HG03378 (cell line): ENCODE results near the gene KIAA1549.
"Not testable (repeated sequence)": the region's sequence is repeated elsewhere in the genome, so short reads cannot be mapped to it uniquely, and the experiment has no call there.

Experiments used
- ATAC-seq: cut with Tn5 transposase; IDR thresholded peaks from one replicate; pipeline ENCODE4 v1.9.1; 2021; ENCODE audit warnings: mild to moderate bottlenecking, moderate library complexity; ENCODE audit not compliant: unreplicated experiment

KIAA1549 gene

GRCh38 chr7:138981332-138982203 is at the start of gene KIAA1549:
Gene KIAA1549 (minus strand): TSS chr7:138981389. CDS start chr7:138981269, 120 bp downstream.
- ATAC-seq, result no peak

DNA sequence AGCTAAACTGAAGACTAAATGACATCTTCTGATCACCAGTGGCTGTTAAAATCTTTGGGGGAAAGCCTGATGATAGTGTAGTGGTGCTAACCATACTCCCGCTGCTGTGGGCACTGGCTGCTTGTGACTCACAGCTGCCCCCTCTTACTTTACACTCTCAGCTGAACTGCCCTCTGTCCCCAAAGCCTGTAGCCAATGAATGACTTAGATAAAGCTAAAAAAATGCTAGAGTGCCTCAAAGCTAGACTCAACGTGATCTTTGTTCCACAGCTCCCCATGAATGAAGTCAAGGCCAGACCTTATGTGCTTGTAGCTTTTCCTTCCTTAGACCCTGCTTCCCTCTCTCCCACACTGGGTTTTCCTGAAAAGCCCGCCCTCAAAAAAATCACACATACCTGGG is 48.2 kb upstream of the KIAA1549 start:
- no peak for ATAC-seq

- no peak for ATAC-seq
Measured at GRCh38 chr7:139026551-139026950, 45.4 kb upstream of the KIAA1549 start.

GRCh38 chr7:139025861-139026260 is 44.7 kb upstream of the KIAA1549 start:
- not testable (repeated sequence) for ATAC-seq

- ATAC-seq, result no peak
Measured at GRCh38 chr7:139023076-139023475, 41.9 kb upstream of the KIAA1549 start.

DNA sequence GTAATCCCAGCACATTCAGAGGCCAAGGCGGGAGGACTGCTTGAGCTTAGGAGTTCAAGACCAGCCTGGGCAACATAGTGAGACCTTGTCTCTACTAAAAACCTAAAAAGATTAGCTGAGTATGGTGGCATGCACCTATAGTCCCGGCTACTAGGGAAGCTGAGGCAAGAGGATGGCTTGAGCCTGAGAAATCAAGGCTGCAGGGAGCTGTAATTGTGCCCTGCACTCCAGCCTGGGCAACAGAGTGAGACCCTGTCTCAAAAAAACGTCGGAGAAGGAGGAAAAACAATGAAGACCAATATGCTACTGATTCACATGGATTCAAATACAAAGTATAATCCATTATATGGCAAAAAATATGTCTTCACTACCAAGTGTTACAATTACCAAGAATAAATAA is 41.1 kb upstream of the KIAA1549 start:
- ATAC-seq, result no peak

- ATAC-seq, result no peak
Measured at GRCh38 chr7:139018910-139019309, 37.7 kb upstream of the KIAA1549 start.

DNA sequence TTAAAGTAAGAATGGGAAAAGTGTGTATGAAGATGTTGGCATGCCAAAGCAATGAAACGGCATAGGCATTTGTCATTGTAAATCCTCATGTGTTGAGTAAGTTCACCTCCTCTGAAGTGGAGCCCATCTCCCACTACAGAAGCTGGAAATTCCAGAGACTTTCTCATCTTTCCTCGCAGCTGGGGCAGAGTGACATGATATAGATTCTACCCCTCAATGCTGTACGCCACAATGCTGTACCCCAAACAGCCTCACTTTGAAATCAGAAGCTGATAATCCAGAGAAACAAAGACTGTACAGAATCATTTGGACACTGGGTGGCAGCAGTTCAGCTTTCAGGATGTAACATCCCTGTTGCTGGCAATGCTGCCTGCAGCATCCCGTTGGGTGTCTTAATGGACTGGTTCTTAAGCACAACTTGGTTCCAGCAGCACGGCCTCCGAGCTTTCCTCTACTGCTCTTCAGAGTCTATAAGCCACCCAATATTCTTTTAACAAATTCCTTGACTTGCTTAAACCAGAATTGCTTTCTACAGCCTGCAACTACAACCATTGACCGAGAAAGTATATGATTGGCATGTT is 35.8 kb upstream of the KIAA1549 start:
- ATAC-seq, result peak; percentile 88

DNA sequence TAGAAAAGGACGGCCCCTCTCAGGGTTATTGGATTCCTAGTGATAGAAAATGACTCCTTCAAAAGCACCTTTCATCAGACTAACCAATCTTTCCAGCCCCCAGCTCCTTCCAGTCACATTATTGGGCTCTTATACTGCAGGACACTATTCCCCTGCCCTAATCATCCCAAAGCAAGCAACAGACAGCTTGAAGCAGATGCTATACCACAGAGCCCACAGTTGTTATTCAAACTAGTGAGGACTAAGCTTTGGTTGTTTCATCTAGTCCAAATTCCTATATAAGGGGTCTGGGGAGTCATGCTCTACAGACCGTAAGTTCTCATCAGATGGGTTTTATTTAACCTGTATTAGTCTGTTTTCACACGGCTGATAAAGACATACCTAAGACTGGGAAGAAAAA is 30.2 kb upstream of the KIAA1549 start:
- no peak for ATAC-seq

- no peak for ATAC-seq
Measured at GRCh38 chr7:139004321-139005090, 23.3 kb upstream of the KIAA1549 start.

- ATAC-seq, result no peak
Measured at GRCh38 chr7:138999414-138999813, 18.2 kb upstream of the KIAA1549 start.

GRCh38 chr7:138992052-138992531 is 10.9 kb upstream of the KIAA1549 start:
- ATAC-seq, result no peak

- no peak for ATAC-seq
Measured at GRCh38 chr7:138987686-138988085, 6.5 kb upstream of the KIAA1549 start.

DNA sequence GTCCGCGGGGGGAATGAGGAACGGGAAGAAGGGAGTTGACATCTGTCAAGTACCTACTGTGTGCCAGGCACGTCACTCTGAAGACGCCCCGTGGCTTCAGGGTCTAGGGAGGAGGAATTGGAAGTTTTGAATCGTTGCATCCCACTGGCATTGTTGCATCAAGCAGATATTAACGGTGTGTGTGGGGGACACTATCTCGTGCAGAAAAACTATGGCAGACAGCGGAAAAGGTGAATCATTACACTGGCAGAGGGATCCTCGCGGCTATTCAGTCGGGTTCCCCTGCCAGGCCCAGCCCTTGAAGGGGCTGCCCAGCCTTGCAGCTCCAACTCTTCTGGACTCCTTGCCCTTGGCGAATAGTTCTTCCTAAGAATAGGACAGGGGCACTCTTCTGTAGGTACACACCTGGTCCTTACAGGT is 1.0 kb upstream of the KIAA1549 start:
- ATAC-seq, result no peak

DNA sequence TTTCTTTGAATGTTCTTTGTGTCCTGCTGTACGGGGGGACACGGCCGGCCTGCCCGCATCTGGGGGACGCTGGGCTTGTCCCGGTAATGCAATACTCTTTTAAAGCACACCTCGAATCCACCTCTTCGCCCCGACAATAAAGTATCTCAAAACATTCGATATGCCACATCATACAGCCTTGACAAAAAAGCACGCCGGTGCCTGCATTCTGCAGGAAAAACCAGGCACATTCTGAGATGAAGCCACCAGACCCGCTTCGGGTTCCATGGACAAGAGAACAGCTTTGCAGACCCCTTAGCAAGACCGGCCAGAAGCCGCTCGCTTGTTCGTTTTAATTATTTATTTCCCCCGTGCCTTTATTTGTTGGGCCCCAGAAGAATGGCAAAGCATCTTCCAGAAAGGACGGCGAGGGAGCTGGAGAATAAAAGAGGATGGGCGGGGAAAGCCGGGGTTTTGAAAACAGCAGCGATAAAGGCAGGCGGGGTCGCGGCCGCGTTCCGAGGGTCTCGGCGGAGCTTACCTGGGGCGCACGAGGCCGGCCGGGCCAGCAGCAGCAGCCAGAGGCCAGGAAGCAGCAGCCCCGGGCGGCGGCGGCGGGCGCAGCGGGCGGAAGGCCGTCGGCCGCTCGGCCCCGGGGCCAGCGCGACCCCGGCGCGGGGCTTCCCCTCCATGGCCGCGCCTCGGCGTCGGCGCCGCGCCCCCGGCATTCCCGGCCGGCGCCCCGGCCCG is 462 bp downstream of the KIAA1549 start:
- ATAC-seq, result no peak

DNA sequence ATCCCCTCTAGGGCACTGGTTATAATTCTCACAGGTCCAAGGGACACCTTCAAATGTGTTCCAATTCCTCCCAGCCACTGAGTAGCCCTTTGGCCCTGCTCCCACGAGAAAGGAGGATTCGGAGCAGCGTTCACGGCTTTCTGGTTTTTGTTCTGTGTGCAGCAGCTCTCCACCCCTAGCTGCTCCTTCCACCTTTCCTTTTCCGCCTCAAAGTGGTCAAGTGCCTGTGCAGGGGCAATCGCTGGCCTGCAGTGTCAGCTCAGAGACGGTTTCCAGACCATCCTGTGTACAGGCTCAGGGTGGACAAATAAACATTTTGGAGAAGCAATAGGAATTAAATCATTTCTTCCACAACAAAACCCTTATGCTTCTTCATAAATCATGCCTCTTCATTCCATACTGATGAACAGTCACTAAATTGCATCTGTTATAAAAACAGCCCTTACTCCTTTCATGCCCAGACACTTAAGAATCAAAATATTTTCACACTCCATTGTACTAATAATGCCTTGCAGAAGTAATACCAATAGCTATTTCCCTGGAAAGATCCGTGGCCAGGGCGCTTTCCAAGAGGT is 1.1 kb downstream of the KIAA1549 start:
- no peak for ATAC-seq

GRCh38 chr7:138979226-138979979 is 1.8 kb downstream of the KIAA1549 start:
- ATAC-seq, result no peak

GRCh38 chr7:138978541-138979184 is 2.5 kb downstream of the KIAA1549 start:
- no peak for ATAC-seq

DNA sequence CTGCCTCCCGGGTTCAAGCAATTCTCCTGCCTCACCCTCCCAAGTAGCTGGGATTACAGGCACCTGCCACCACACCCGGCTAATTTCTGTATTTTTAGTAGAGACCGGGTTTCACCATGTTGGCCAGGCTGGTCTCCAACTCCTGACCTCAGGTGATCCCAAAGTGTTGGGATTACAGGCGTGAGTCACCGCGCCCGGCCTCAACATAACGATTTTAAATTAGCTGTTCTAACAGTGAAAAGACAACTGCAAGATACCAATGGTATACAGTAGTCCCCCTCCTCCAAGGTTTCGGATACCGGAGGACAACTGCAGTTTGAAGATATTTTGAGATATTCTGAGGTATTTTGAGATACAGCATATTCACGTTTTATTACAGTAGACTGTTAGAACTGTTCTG is 5.0 kb downstream of the KIAA1549 start:
- not testable (repeated sequence) for ATAC-seq
